Islet of Langerhans (tissue), 1 donor: ENCODE measurements around the gene ZNF518B.
"Not testable (repeated sequence)": the region's sequence is repeated elsewhere in the genome, so short reads cannot be mapped to it uniquely, and the experiment has no call there.

Experiments
- FAIRE-seq: peaks from one replicate; lab custom pipeline; 2011; peaks lifted over from hg19 to GRCh38; lab: Jason Lieb, UNC

The ZNF518B gene

GRCh38 chr4:10456595-10457254 lies 501 bp downstream of the ZNF518B start:
- no peak for FAIRE-seq

GRCh38 chr4:10456260-10456594 lies 999 bp downstream of the ZNF518B start:
- no peak for FAIRE-seq

GRCh38 chr4:10455133-10455532 lies 2.1 kb downstream of the ZNF518B start:
- no peak for FAIRE-seq

GRCh38 chr4:10454726-10455125 lies 2.5 kb downstream of the ZNF518B start:
- no peak for FAIRE-seq

- no peak for FAIRE-seq
Measured at GRCh38 chr4:10454121-10454520, 3.1 kb downstream of the ZNF518B start.

- FAIRE-seq: no peak
Measured at GRCh38 chr4:10448991-10449390, 8.2 kb downstream of the ZNF518B start.

- FAIRE-seq: no peak
Measured at GRCh38 chr4:10442976-10443375, 14.2 kb downstream of the ZNF518B start.

GRCh38 chr4:10441512-10441911 lies 15.7 kb downstream of the ZNF518B start:
- no peak for FAIRE-seq

GRCh38 chr4:10438924-10439323 lies 18.3 kb downstream of the ZNF518B start:
- no peak for FAIRE-seq

GRCh38 chr4:10437735-10438134 lies 19.5 kb downstream of the ZNF518B start:
- no peak for FAIRE-seq

- FAIRE-seq: not testable (repeated sequence)
Measured at GRCh38 chr4:10427680-10428079, 29.5 kb downstream of the ZNF518B start.

GRCh38 chr4:10421344-10422055 lies 35.7 kb downstream of the ZNF518B start:
- no peak for FAIRE-seq

GRCh38 chr4:10417740-10418139 lies 39.5 kb downstream of the ZNF518B start:
- no peak for FAIRE-seq

- no peak for FAIRE-seq
Measured at GRCh38 chr4:10416441-10416840, 40.8 kb downstream of the ZNF518B start.

GRCh38 chr4:10413177-10413576 lies 44.0 kb downstream of the ZNF518B start:
- FAIRE-seq: no peak

GRCh38 chr4:10405672-10406071 lies 51.6 kb downstream of the ZNF518B start:
- no peak for FAIRE-seq

- FAIRE-seq: peak; percentile 86
Measured at GRCh38 chr4:10403633-10404445, 53.4 kb downstream of the ZNF518B start.

GRCh38 chr4:10395971-10396580 lies 61.1 kb downstream of the ZNF518B start:
- no peak for FAIRE-seq
